ENCODE measurements around the gene MAN1A1. TPM values are rescaled to one million over a fixed set of nuclear protein-coding genes. Genes with fewer than 3 reads are reported as not detected.
"Not testable (repeated sequence)": the region's sequence is repeated elsewhere in the genome, so short reads cannot be mapped to it uniquely, and the experiment has no call there.

Gene MAN1A1
- total RNA-seq, 1 donor from 2014 or later, result 3.0 TPM

GRCh38 chr6:119158057-119158848 is 191.3 kb downstream of the MAN1A1 start:
- no peaks in the 10 kb centered on the region for H3K36me3 Mint-ChIP-seq (ENCODE audit: low read depth)
- peaks cover 2% of the 10 kb centered on the region for H3K27me3 Mint-ChIP-seq (ENCODE audit: low read depth)
- TF ChIP-seq, protein P1, sequence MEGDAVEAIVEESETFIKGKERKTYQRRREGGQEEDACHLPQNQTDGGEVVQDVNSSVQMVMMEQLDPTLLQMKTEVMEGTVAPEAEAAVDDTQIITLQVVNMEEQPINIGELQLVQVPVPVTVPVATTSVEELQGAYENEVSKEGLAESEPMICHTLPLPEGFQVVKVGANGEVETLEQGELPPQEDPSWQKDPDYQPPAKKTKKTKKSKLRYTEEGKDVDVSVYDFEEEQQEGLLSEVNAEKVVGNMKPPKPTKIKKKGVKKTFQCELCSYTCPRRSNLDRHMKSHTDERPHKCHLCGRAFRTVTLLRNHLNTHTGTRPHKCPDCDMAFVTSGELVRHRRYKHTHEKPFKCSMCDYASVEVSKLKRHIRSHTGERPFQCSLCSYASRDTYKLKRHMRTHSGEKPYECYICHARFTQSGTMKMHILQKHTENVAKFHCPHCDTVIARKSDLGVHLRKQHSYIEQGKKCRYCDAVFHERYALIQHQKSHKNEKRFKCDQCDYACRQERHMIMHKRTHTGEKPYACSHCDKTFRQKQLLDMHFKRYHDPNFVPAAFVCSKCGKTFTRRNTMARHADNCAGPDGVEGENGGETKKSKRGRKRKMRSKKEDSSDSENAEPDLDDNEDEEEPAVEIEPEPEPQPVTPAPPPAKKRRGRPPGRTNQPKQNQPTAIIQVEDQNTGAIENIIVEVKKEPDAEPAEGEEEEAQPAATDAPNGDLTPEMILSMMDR (conservative IDR thresholded peaks at IDR 0.05), result no peak
- no peak overlapping the region for H3K27ac Mint-ChIP-seq (ENCODE audit: unreplicated experiment)
- H3K4me3 Mint-ChIP-seq, result no peak overlapping the region
- no peak for DNase-seq (ENCODE audit: low read depth, low spot score)
- H3K4me1 Mint-ChIP-seq, result no peaks in the 10 kb centered on the region
- H3K9me3 Mint-ChIP-seq, result peaks cover 4% of the 10 kb centered on the region

- peaks cover 2% of the 10 kb centered on the region for H3K27me3 Mint-ChIP-seq (ENCODE audit: low read depth)
- H3K36me3 Mint-ChIP-seq (ENCODE audit: low read depth), result no peaks in the 10 kb centered on the region
- peaks cover 4% of the 10 kb centered on the region for H3K9me3 Mint-ChIP-seq
- H3K4me1 Mint-ChIP-seq, result no peaks in the 10 kb centered on the region
- DNase-seq (ENCODE audit: low read depth, low spot score), result no peak
- no peak overlapping the region for H3K27ac Mint-ChIP-seq (ENCODE audit: unreplicated experiment)
- no peak overlapping the region for H3K4me3 Mint-ChIP-seq
- TF ChIP-seq, protein P1 (conservative IDR thresholded peaks at IDR 0.05), result no peak
These were observed 192.1 kb downstream of the MAN1A1 start for GRCh38 chr6:119157506-119157815.

GRCh38 chr6:119156757-119157505 is 192.6 kb downstream of the MAN1A1 start:
- Mint-ChIP-seq H3K9me3 (peaks cover 4% of the 10 kb centered on the region), H3K27ac (ENCODE audit: unreplicated experiment) (no peak overlapping the region), H3K36me3 (ENCODE audit: low read depth) (no peaks in the 10 kb centered on the region), H3K27me3 (ENCODE audit: low read depth) (peaks cover 2% of the 10 kb centered on the region), H3K4me3 (no peak overlapping the region), H3K4me1 (no peaks in the 10 kb centered on the region)
- TF ChIP-seq, protein P1 (conservative IDR thresholded peaks at IDR 0.05), result no peak
- no peak for DNase-seq (ENCODE audit: low read depth, low spot score)

DNA sequence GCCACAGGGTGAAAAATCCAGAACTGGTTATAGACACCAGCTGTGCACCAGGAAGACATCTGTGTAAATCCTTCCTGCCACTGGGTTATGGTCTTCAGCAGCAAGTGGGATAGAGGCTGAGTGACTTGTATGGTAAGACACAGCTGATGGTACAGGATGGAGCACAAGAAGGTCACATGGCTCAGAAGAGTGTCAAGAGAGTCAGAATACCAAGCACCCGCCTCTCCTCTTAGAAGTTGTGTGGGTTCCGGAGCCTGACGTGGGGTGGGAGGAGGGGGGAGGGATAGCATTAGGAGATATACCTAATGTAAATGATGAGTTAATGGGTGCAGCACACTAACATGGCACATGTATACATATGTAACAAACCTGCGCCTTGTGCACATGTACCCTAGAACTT is 193.5 kb downstream of the MAN1A1 start:
- not testable (repeated sequence) for H3K27ac Mint-ChIP-seq (ENCODE audit: unreplicated experiment); DNase-seq (ENCODE audit: low read depth, low spot score); H3K4me1 Mint-ChIP-seq; H3K27me3 Mint-ChIP-seq (ENCODE audit: low read depth); H3K9me3 Mint-ChIP-seq; H3K4me3 Mint-ChIP-seq; H3K36me3 Mint-ChIP-seq (ENCODE audit: low read depth)

DNA sequence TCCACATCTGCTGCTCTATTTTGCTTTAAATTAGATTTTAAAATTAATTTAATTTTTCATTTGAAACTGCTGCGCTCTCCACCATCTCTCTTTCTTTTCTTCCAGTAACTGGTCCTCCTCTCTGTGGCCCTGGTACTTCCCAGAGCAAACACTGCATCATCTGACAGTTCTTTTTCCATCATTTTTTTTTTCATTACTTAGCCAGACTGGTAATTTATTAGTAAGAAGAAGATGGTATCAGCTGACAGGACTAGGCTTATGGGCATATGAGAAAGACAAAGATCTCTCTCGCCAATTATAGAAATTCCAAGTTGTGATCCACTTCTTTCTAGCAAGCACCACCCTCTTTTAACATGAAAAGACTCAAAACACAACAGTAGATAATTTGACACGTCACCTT is 197.4 kb downstream of the MAN1A1 start:
- Mint-ChIP-seq H3K9me3 (no peaks in the 10 kb centered on the region), H3K36me3 (ENCODE audit: low read depth) (no peaks in the 10 kb centered on the region)
- DNase-seq (ENCODE audit: low read depth, low spot score), result no peak

More for the DNA sequence above, 197.4 kb downstream of the MAN1A1 start:
- TF ChIP-seq, protein P1 (conservative IDR thresholded peaks at IDR 0.05), result no peak
- Mint-ChIP-seq H3K27me3 (ENCODE audit: low read depth) (no peaks in the 10 kb centered on the region), H3K4me1 (no peaks in the 10 kb centered on the region), H3K27ac (ENCODE audit: unreplicated experiment) (no peak overlapping the region), H3K4me3 (no peak overlapping the region)

Data from neural crest cell (in vitro differentiated cells).